A549 (cell line): ENCODE results near the gene SSX2IP. TPM values are rescaled to one million over a fixed set of nuclear protein-coding genes. Genes with fewer than 3 reads are reported as not detected.
"Not testable (repeated sequence)": the region's sequence is repeated elsewhere in the genome, so short reads cannot be mapped to it uniquely, and the experiment has no call there.

ENCODE experiments used
- ATAC-seq, 2 experiments: fragments of 200-7000 bp in 1 of 2; fragments of >200 bp in 1 of 2; cut with Nextera tagmentation in 1 of 2; cut with Tn5 transposase in 1 of 2; 3 replicates each; pipeline versions ENCODE4 v1.8.0 to v1.9.1; 2018 to 2020; ENCODE audit warnings: mild to moderate bottlenecking in 1 of 2, moderate library complexity in 1 of 2
- CTCF ChIA-PET: fragments of 300-600 bp; sonication (Branson Sonifier 250); formaldehyde crosslinking; extraction: SDS; loops from one replicate; lab custom pipeline; 2021; ENCODE audit warnings: antibody characterized with exemption, inconsistent platforms; lab: Yijun Ruan, JAX
- POLR2A ChIA-PET: fragments of 350-600 bp; formaldehyde crosslinking; extraction: SDS; loops from one replicate; lab custom pipeline; 2021; ENCODE audit warnings: antibody characterized with exemption, inconsistent platforms; lab: Yijun Ruan, JAX
- DNase-seq, 2 experiments: peaks; one replicate each; pipeline versions ENCODE4 v3.0.0 to v3.0.0-alpha.2; 2011 to 2016; ENCODE audit warnings: low read depth in 1 of 2, low spot score in 1 of 2
- FAIRE-seq: peaks from 2 replicates; lab custom pipeline; 2011; peaks lifted over from hg19 to GRCh38; lab: Jason Lieb, UNC
- H3K27ac ChIP-seq, 2 experiments: fragments of >200 bp; sonication (Bioruptor Twin); formaldehyde crosslinking; 3 replicates each; pipeline ENCODE4 v1.5.1; 2016 to 2017
- H3K4me1 ChIP-seq: fragments of >200 bp; sonication (Bioruptor Twin); formaldehyde crosslinking; 3 replicates; pipeline ENCODE4 v1.6.1; 2016
- H3K4me2 ChIP-seq: fragments of >200 bp; sonication (Bioruptor Twin); formaldehyde crosslinking; 3 replicates; pipeline ENCODE4 v1.6.1; 2016
- H3K4me3 ChIP-seq: fragments of >200 bp; sonication (Bioruptor Twin); formaldehyde crosslinking; 3 replicates; pipeline ENCODE4 v1.5.1; 2016
- H3K9me3 ChIP-seq: fragments of >200 bp; sonication (Bioruptor Twin); formaldehyde crosslinking; 3 replicates; pipeline ENCODE4 v1.6.1; 2016
- BHLHE40 ChIP-seq: IDR thresholded peaks from 2 replicates; pipeline ENCODE4 v1.6.1; 2012; ENCODE audit warnings: low read depth, low read length, inconsistent platforms
- CEBPB ChIP-seq, 2 experiments: fragments of >200 bp in 1 of 2; sonication (Bioruptor Twin) in 1 of 2; formaldehyde crosslinking in 1 of 2; IDR thresholded peaks; 2 replicates each; pipeline ENCODE4 v1.6.1; 2012 to 2016
- CHD4 ChIP-seq: fragments of 200-600 bp; sonication (generic); IDR thresholded peaks from 2 replicates; pipeline ENCODE4 v1.6.1; 2016; ENCODE audit warnings: antibody characterized with exemption, mild to moderate bottlenecking, borderline replicate concordance
- ESRRA ChIP-seq: fragments of 150-350 bp; IDR thresholded peaks from 2 replicates; pipeline ENCODE4 v1.6.1; 2014; ENCODE audit warnings: mild to moderate bottlenecking, low read length, borderline replicate concordance
- FOSB ChIP-seq: fragments of 250-450 bp; sonication (Bioruptor Pico); IDR thresholded peaks from 2 replicates; pipeline ENCODE4 v1.5.0; 2020; ENCODE audit warnings: mild to moderate bottlenecking, moderate library complexity
- HEYL ChIP-seq: fragments of 250-450 bp; sonication (Bioruptor Pico); IDR thresholded peaks from 2 replicates; pipeline ENCODE4 v1.8.0; 2021; ENCODE audit warnings: mild to moderate bottlenecking, moderate library complexity
- HOXB13 ChIP-seq: fragments of 250-450 bp; sonication (Bioruptor Pico); IDR thresholded peaks from 2 replicates; pipeline ENCODE4 v1.5.0; 2020; ENCODE audit warnings: low read depth, mild to moderate bottlenecking, moderate library complexity
- HOXB5 ChIP-seq: fragments of 250-450 bp; sonication (Bioruptor Pico); IDR thresholded peaks from 2 replicates; pipeline ENCODE4 v1.5.0; 2020; ENCODE audit warnings: mild to moderate bottlenecking, moderate library complexity
- JUNB ChIP-seq: fragments of >200 bp; sonication (Bioruptor Twin); formaldehyde crosslinking; IDR thresholded peaks from 2 replicates; pipeline ENCODE4 v1.6.1; 2016
- KDM5A ChIP-seq: fragments of 200-600 bp; sonication (generic); IDR thresholded peaks from 2 replicates; pipeline ENCODE4 v1.6.1; 2016; ENCODE audit warnings: antibody characterized with exemption, mild to moderate bottlenecking
- NPAS2 ChIP-seq: fragments of 250-450 bp; sonication (Bioruptor Pico); IDR thresholded peaks from 2 replicates; pipeline ENCODE4 v1.8.0; 2022; ENCODE audit warnings: mild to moderate bottlenecking, moderate library complexity, borderline replicate concordance
- RAD21 ChIP-seq, 2 experiments: fragments of >200 bp in 1 of 2; sonication (Bioruptor Twin) in 1 of 2; formaldehyde crosslinking in 1 of 2; IDR thresholded peaks in 1 of 2; conservative IDR thresholded peaks in 1 of 2; 2 replicates in 1 of 2; 3 replicates in 1 of 2; pipeline ENCODE4 v1.6.1; 2012 to 2018; ENCODE audit warnings: inconsistent platforms in 1 of 2
- RCOR1 ChIP-seq: fragments of 150-350 bp; IDR thresholded peaks from 2 replicates; pipeline ENCODE4 v1.6.1; 2014; ENCODE audit warnings: antibody characterized with exemption, low read length, low read depth
- SREBF2 ChIP-seq: fragments of 450-650 bp; IDR thresholded peaks from 2 replicates; pipeline ENCODE4 v1.6.1; 2014; ENCODE audit warnings: mild to moderate bottlenecking, moderate library complexity
- ZC3H11A ChIP-seq: fragments of 450-650 bp; IDR thresholded peaks from 2 replicates; pipeline ENCODE4 v1.6.1; 2014; ENCODE audit warnings: antibody characterized with exemption, mild to moderate bottlenecking
- ZSCAN20 ChIP-seq: fragments of 250-450 bp; sonication (Bioruptor Pico); IDR thresholded peaks from 2 replicates; pipeline ENCODE4 v1.8.0; 2022; ENCODE audit warnings: mild to moderate bottlenecking, moderate library complexity
- WGBS: methylation state at CpG from one replicate; pipeline ENCODE4 v1.1.6; 2017; ENCODE audit errors: missing lambda C conversion rate; 5-methylcytosine and 5-hydroxymethylcytosine counted together
- polyA plus RNA-seq, 4 experiments: library from polyadenylated mRNA; depleted of rRNA in 3 of 4; stranded (reverse); fragments of >200 nt; fragmentation: RNase III in 1 of 4; extraction: RNeasy Plus Mini Kit Qiagen cat#74134 plus additional on column Dnase treatment in 1 of 4; gene quantifications; 2 replicates in 3 of 4; 3 replicates in 1 of 4; pipeline ENCODE4 v1.2.3, GENCODE V29; 2011 to 2017
- TF ChIP-seq, protein P1 (sequence below): IDR thresholded peaks from 2 replicates; pipeline ENCODE4 v1.6.1; 2012
- TF ChIP-seq, protein P2 (sequence below): IDR thresholded peaks from 2 replicates; pipeline ENCODE4 v1.6.1; 2012

The SSX2IP gene
- polyA plus RNA-seq, 2 of the 4 experiments (the other 2 are of a cell fraction): 15.2 to 20.6 TPM

DNA sequence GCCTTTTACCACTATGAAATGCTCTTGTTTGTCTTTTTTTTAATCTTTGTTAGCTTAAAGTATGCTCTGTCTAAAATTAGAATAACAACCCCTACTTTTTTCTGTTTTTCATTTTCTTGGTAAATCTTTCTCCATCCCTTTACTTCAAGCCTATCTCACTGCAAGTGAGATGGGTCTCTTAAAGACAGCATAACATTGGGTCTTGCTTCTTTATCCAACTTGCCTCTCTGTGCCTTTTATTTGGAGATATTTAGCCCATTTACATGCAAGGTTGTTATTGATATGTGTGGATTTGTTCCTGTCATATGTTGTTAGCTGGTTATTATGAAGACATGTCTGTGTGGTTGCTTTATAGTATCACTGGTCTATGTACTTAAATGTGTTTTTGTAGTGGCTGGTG lies 41.3 kb upstream of the SSX2IP start:
- Histone ChIP-seq H3K27ac (no peak overlapping the region), H3K4me1 (no peaks in the 10 kb centered on the region), H3K9me3 (0 out of 3 replicates have a peak, but pooled peaks cover 5% of the 10 kb centered on the region), H3K4me3 (no peak overlapping the region), H3K4me2 (no peak overlapping the region)
- ATAC-seq (no peak), FAIRE-seq (no peak), DNase-seq (no peak)
- CTCF ChIA-PET: interaction anchor here (0.7 kb wide), 1 partner anchor 30 kb away, joined by 3 read pairs; no protein-coding TSS in a partner anchor
- TF ChIP-seq NPAS2 (CRISPR knock-in tag): no peak
- no peak for TF ChIP-seq ZC3H11A
- TF ChIP-seq, all 56 proteins: peak for 0
- POLR2A ChIA-PET: no interaction called here

GRCh38 chr1:84727711-84728110 lies 37.5 kb upstream of the SSX2IP start:
- H3K4me3 ChIP-seq, H3K27ac ChIP-seq, DNase-seq, H3K4me2 ChIP-seq, CTCF ChIA-PET, FAIRE-seq, POLR2A ChIA-PET, H3K9me3 ChIP-seq, H3K4me1 ChIP-seq, ATAC-seq: not testable (repeated sequence)
- WGBS: 39% methylated on average over 1 of the region's 1 CpG

DNA sequence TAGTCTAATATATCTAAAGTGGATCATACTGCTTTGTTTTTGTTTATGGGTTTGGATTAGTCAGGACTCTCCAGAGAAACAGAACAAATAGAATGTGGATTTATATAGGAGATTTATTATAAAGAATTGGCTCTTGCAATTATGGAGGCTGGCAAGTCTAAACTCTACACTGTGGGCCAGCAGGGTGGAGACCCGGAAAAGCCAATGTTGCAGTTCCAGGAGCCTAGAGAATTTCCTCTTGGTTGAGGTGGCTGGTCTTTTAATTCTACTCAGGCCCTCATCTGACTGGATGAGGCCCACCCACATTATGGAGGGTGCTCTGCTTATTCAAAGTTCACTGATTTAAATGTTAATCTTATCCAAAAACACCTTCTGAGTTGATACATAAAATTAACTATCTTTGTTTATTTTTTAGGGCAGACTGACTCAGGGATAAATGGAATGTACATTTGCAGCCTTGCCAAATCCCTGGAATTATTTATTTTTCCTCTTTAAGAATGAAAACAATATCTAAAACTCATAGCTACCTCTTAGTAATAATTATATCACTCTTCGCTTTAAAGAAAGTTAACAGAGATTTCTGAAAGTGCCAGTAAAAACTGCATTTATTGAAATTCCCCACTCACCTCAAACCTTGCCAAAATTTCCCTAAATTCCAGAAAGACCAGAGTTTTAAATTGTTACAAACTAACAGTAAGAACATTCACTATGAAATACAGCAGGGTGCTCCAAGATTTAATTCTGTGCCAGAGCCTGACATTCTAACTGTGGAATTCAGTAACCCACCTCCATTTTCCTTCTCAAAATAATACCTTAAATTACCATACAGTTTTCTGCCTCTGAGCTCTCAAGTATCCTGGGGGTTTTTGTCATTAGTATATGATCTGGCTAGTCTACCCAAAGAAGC lies 36.6 kb upstream of the SSX2IP start:
- POLR2A ChIA-PET: no interaction called here
- CTCF ChIA-PET: no interaction called here
- no peak for DNase-seq
- no peak overlapping the region for H3K27ac ChIP-seq
- no peak overlapping the region for H3K4me3 ChIP-seq
- no peak overlapping the region for H3K4me2 ChIP-seq
- 63% methylated on average over 2 of the region's 2 CpGs for WGBS
- no peak for FAIRE-seq
- H3K9me3 ChIP-seq: 0 out of 3 replicates have a peak, but pooled peaks cover 5% of the 10 kb centered on the region
- ATAC-seq: no peak
- H3K4me1 ChIP-seq: no peaks in the 10 kb centered on the region
- no peak for TF ChIP-seq SREBF2
- TF ChIP-seq ESRRA: no peak
- no peak for TF ChIP-seq FOSB (CRISPR knock-in tag)
- TF ChIP-seq ZSCAN20: no peak
- TF ChIP-seq HOXB13 (CRISPR knock-in tag): no peak
- TF ChIP-seq BHLHE40: no peak
- no peak for TF ChIP-seq CHD4
- TF ChIP-seq RCOR1: no peak
- TF ChIP-seq, protein P1, sequence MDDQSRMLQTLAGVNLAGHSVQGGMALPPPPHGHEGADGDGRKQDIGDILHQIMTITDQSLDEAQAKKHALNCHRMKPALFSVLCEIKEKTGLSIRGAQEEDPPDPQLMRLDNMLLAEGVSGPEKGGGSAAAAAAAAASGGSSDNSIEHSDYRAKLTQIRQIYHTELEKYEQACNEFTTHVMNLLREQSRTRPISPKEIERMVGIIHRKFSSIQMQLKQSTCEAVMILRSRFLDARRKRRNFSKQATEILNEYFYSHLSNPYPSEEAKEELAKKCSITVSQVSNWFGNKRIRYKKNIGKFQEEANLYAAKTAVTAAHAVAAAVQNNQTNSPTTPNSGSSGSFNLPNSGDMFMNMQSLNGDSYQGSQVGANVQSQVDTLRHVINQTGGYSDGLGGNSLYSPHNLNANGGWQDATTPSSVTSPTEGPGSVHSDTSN: no peak
- no peak for TF ChIP-seq JUNB
- no peak for TF ChIP-seq KDM5A
- TF ChIP-seq, protein P2, sequence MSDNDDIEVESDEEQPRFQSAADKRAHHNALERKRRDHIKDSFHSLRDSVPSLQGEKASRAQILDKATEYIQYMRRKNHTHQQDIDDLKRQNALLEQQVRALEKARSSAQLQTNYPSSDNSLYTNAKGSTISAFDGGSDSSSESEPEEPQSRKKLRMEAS: no peak
- no peak for TF ChIP-seq RAD21 (conservative IDR thresholded peaks at IDR 0.05 in 1 of 2, IDR thresholded peaks at IDR 0.05 in 1 of 2)
- TF ChIP-seq HOXB5 (CRISPR knock-in tag): no peak
- no peak for TF ChIP-seq CEBPB (IDR thresholded peaks at IDR 0.05)
- TF ChIP-seq HEYL: no peak
